HepG2 (cell line): ENCODE measurements around the gene BZW1. TPM values are rescaled to one million over a fixed set of nuclear protein-coding genes. Genes with fewer than 3 reads are reported as not detected.

Experiments
- ATAC-seq: fragments of 200-7000 bp; cut with Tn5 transposase; 3 replicates; pipeline ENCODE4 v1.9.1; 2020; ENCODE audit warnings: mild to moderate bottlenecking, moderate library complexity
- BruUV-seq: library from RNA; stranded (reverse); fragments of 400-500 nt; replicated peaks from 2 replicates; lab custom pipeline; 2021; lab: Mats Ljungman, UMichigan
- CTCF ChIA-PET: fragments of 300-600 bp; formaldehyde crosslinking; extraction: SDS; loops from one replicate; lab custom pipeline; 2021; ENCODE audit warnings: low total read pairs, inconsistent platforms, low intra/inter-chr PET ratio; lab: Yijun Ruan, JAX
- POLR2A ChIA-PET: fragments of 350-600 bp; sonication (Branson Sonifier 250); formaldehyde crosslinking; loops from one replicate; lab custom pipeline; 2020; ENCODE audit warnings: antibody characterized with exemption, inconsistent platforms; lab: Yijun Ruan, JAX
- DNase-seq: peaks from one replicate; pipeline ENCODE4 v3.0.0-alpha.2; 2015; ENCODE audit warnings: low spot score
- FAIRE-seq: peaks from 3 replicates; lab custom pipeline; 2011; peaks lifted over from hg19 to GRCh38; lab: Jason Lieb, UNC
- H2AFZ ChIP-seq: one replicate; pipeline ENCODE4 v1.6.1; 2011; ENCODE audit warnings: low read length, inconsistent platforms
- H3K27ac ChIP-seq: fragments of 300-600 bp; 3 replicates; pipeline ENCODE4 v1.8.0; 2011; ENCODE audit warnings: mixed run types, mild to moderate bottlenecking, mixed read lengths, low read length, inconsistent platforms; ENCODE audit not compliant: insufficient read depth; ENCODE audit errors: extremely low read length
- H3K27me3 ChIP-seq, 2 experiments: fragments of 200-600 bp in 1 of 2; 2 replicates in 1 of 2; 3 replicates in 1 of 2; pipeline versions ENCODE4 v1.6.0 to v1.8.0; 2011; ENCODE audit warnings: low read length in 2 of 2, mild to moderate bottlenecking in 2 of 2, moderate library complexity in 2 of 2, inconsistent platforms in 1 of 2; ENCODE audit not compliant: insufficient read depth in 2 of 2, control insufficient read depth in 1 of 2
- H3K36me3 ChIP-seq, 2 experiments: fragments of 200-600 bp in 1 of 2; replicated peaks in 1 of 2; 2 replicates in 1 of 2; 3 replicates in 1 of 2; pipeline versions ENCODE4 v1.5.1 to v1.8.0; 2011; ENCODE audit warnings: low read length in 2 of 2, inconsistent platforms in 1 of 2; ENCODE audit not compliant: insufficient read depth in 2 of 2, control insufficient read depth in 1 of 2
- H3K4me1 ChIP-seq: 2 replicates; pipeline ENCODE4 v1.5.1; 2012; ENCODE audit warnings: low read length, inconsistent platforms; ENCODE audit not compliant: insufficient read depth
- H3K4me2 ChIP-seq: 2 replicates; pipeline ENCODE4 v1.6.0; 2011; ENCODE audit warnings: low read depth, low read length, inconsistent platforms
- H3K4me3 ChIP-seq, 3 experiments: fragments of 200-600 bp in 1 of 3; sonication (generic), shearing (Covaris generic) in 1 of 3; replicated peaks in 1 of 3; 2 replicates each; pipeline ENCODE4 v1.5.1; 2011 to 2016; ENCODE audit warnings: low read length in 3 of 3, inconsistent platforms in 2 of 3, low read depth in 2 of 3, mild to moderate bottlenecking in 2 of 3, control low read depth in 1 of 3, mixed read lengths in 1 of 3; ENCODE audit not compliant: insufficient read depth in 1 of 3
- H3K79me2 ChIP-seq: one replicate; pipeline ENCODE4 v1.6.1; 2011; ENCODE audit warnings: low read length, inconsistent platforms; ENCODE audit not compliant: insufficient read depth
- H3K9ac ChIP-seq: 2 replicates; pipeline ENCODE4 v1.6.0; 2011; ENCODE audit warnings: mild to moderate bottlenecking, low read depth, low read length, inconsistent platforms; ENCODE audit not compliant: insufficient read depth
- H3K9me3 ChIP-seq: 2 replicates; pipeline ENCODE4 v1.5.1; 2012; ENCODE audit warnings: mild to moderate bottlenecking, low read length
- H4K20me1 ChIP-seq: 2 replicates; pipeline ENCODE4 v1.6.0; 2011; ENCODE audit warnings: inconsistent platforms, mild to moderate bottlenecking, low read length, moderate library complexity; ENCODE audit not compliant: insufficient read depth
- AGO2 ChIP-seq: fragments of 200-400 bp; formaldehyde crosslinking; optimal IDR thresholded peaks from 2 replicates; pipeline ENCODE3; 2017; ENCODE audit warnings: mild to moderate bottlenecking, low read depth, low read length, moderate library complexity
- ETV5 ChIP-seq: IDR thresholded peaks from 2 replicates; pipeline ENCODE4 v1.6.1; 2018; ENCODE audit warnings: missing biosample characterization, missing genetic modification reagents, inconsistent platforms, borderline replicate concordance
- HMGA1 ChIP-seq: sonication (generic); formaldehyde crosslinking; conservative IDR thresholded peaks from 2 replicates; pipeline ENCODE4 v1.4.0; 2020; ENCODE audit warnings: missing genetic modification reagents
- MXD4 ChIP-seq: IDR thresholded peaks from 2 replicates; pipeline ENCODE4 v1.6.1; 2016; ENCODE audit warnings: mild to moderate bottlenecking, missing biosample characterization, missing genetic modification reagents
- PAF1 ChIP-seq: IDR thresholded peaks from 2 replicates; pipeline ENCODE4 v1.6.1; 2016; ENCODE audit warnings: missing genetic modification reagents, missing compliant biosample characterization
- PHF20 ChIP-seq: sonication (generic); formaldehyde crosslinking; IDR thresholded peaks from 2 replicates; pipeline ENCODE4 v1.5.0; 2020; ENCODE audit warnings: mild to moderate bottlenecking, missing genetic modification reagents
- POLR2AphosphoS2 ChIP-seq: IDR thresholded peaks from 2 replicates; pipeline ENCODE4 v1.6.1; 2011; ENCODE audit warnings: low read depth, low read length, improper control_type of control experiment
- POLR2AphosphoS5 ChIP-seq: IDR thresholded peaks from 2 replicates; pipeline ENCODE4 v1.6.1; 2012; ENCODE audit warnings: low read depth, low read length
- RBFOX2 ChIP-seq: fragments of 200-400 bp; formaldehyde crosslinking; IDR thresholded peaks from 2 replicates; pipeline ENCODE4 v1.6.1; 2017; ENCODE audit warnings: low read depth, mild to moderate bottlenecking, low read length
- RBM22 ChIP-seq: fragments of 200-400 bp; formaldehyde crosslinking; optimal IDR thresholded peaks from 2 replicates; pipeline ENCODE3; 2017; ENCODE audit warnings: mild to moderate bottlenecking, low read length, moderate library complexity
- ZBTB7A ChIP-seq: sonication (generic); formaldehyde crosslinking; IDR thresholded peaks from 2 replicates; pipeline ENCODE4 v1.8.0; 2022; ENCODE audit warnings: mild to moderate bottlenecking, missing genetic modification reagents
- ZNF747 ChIP-seq: sonication (generic); formaldehyde crosslinking; IDR thresholded peaks from 2 replicates; pipeline ENCODE4 v1.8.1; 2023; ENCODE audit warnings: missing genetic modification reagents, mild to moderate bottlenecking, borderline replicate concordance
- ZNF761 ChIP-seq: sonication (generic); formaldehyde crosslinking; conservative IDR thresholded peaks from 2 replicates; pipeline ENCODE4 v1.4.0; 2020; ENCODE audit warnings: mild to moderate bottlenecking, missing genetic modification reagents
- ZNF850 ChIP-seq: sonication (generic); formaldehyde crosslinking; conservative IDR thresholded peaks from 2 replicates; pipeline ENCODE4 v1.9.0; 2021; ENCODE audit warnings: mild to moderate bottlenecking, missing genetic modification reagents
- WGBS: methylation state at CpG from one replicate; pipeline ENCODE4 v1.1.6; 2017; ENCODE audit warnings: low lambda C conversion rate; 5-methylcytosine and 5-hydroxymethylcytosine counted together
- in situ Hi-C: cut with HindIII; loops from 2 replicates; pipeline ENCODE4 v1.10.0; 2017; ENCODE audit warnings: low pct_unique_long_range_greater_than_20kb; ENCODE audit not compliant: extremely low pct_ligation_motif_present
- intact Hi-C: fragments of 100-400 bp; cut with micrococcal nuclease; formaldehyde crosslinking; loops from one replicate; pipeline ENCODE4 v1.10.0; 2022; ENCODE audit not compliant: unreplicated experiment
- polyA plus RNA-seq, 8 experiments: library from polyadenylated mRNA; depleted of rRNA in 3 of 8; stranded (reverse) in 7 of 8; unstranded in 1 of 8; fragments of >200 nt; fragmentation: Illumina TruSeq in 4 of 8; extraction: Trizol in 4 of 8; gene quantifications; 2 replicates each; pipeline versions ENCODE4 v1.2.1 to v1.2.3, GENCODE V29; 2011 to 2016; ENCODE audit warnings: low read depth in 4 of 8, missing spikeins in 1 of 8, mixed read lengths in 1 of 8; ENCODE audit not compliant: insufficient read depth in 1 of 8
- total RNA-seq, 5 experiments: library from RNA; depleted of rRNA; stranded (reverse); fragments of >200 nt; fragmentation: Illumina TruSeq; extraction: Trizol; gene quantifications; 2 replicates each; pipeline ENCODE4 v1.2.3, GENCODE V29; 2016; ENCODE audit warnings: low read depth in 1 of 5
- TF ChIP-seq, protein P1 (sequence below): sonication (generic); formaldehyde crosslinking; IDR thresholded peaks from 2 replicates; pipeline ENCODE4 v1.8.1; 2023; ENCODE audit warnings: mild to moderate bottlenecking, missing genetic modification reagents, borderline replicate concordance
- TF ChIP-seq, protein P2 (sequence below): sonication (generic); formaldehyde crosslinking; IDR thresholded peaks from 2 replicates; pipeline ENCODE4 v1.5.1; 2020; ENCODE audit warnings: mild to moderate bottlenecking, missing genetic modification reagents, moderate library complexity
- TF ChIP-seq, protein P3 (sequence below): sonication (generic); formaldehyde crosslinking; IDR thresholded peaks from 2 replicates; pipeline ENCODE4 v1.4.0; 2020; ENCODE audit warnings: missing genetic modification reagents, mild to moderate bottlenecking, borderline replicate concordance

BZW1 gene
- total and polyA plus RNA-seq, 2 of the 13 experiments (the other 11 are each of a cell fraction or from before 2014, with no cell fraction given): 106 to 384 TPM

DNA sequence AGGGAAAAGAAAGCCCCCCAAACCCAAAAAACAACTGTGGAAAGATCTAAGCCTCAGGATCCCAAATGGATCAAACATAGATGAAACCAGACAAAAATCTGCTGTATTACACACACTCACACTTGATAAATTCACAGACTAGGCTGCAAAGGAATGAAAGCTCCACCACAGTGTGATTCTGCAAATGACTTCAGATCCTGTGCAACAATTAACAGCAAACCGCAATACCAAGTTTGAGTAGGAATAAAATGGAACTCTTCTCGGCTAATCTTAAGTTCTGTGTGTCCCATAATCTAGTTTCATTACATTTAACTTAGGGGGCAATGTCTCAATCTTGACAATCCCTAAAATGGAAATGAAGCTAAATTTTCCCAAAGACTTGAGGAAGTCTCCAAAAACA lies 40.9 kb downstream of the BZW1 start:
- Histone ChIP-seq H3K9me3 (no peaks in the 10 kb centered on the region), H3K27me3 (no peaks in the 10 kb centered on the region), H3K4me2 (no peak overlapping the region), H3K27ac (no peak overlapping the region), H4K20me1 (peaks cover 37% of the 10 kb centered on the region), H2AFZ (no peak overlapping the region), H3K36me3 (peaks cover 19 to 60% of the 10 kb centered on the region in 2 experiments), H3K79me2 (peaks cover 15% of the 10 kb centered on the region), H3K4me3 (no peak overlapping the region), H3K4me1 (no peaks in the 10 kb centered on the region), H3K9ac (no peak overlapping the region)
- 97% methylated on average over 2 of the region's 2 CpGs for WGBS
- ChIA-PET CTCF (no interaction called here), POLR2A (interaction anchor here (1.9 to 2.3 kb wide), 2 partner anchors 8 to 11 kb away, joined by 8 to 14 read pairs; partner anchors contain the start of gene CLK1)
- intact Hi-C loops: no loop called here
- ATAC-seq: no peak
- in situ Hi-C loops: no loop called here
- TF ChIP-seq POLR2AphosphoS2 (peak; percentile 71), RBFOX2 (peak; percentile 62), PHF20 (no peak), ETV5 (CRISPR knock-in tag) (no peak), POLR2AphosphoS5 (peak; percentile 41), PAF1 (peak; percentile 62; the same call in 1 of the 2 replicates), RBM22 (peak; percentile 68)
- FAIRE-seq: no peak
- no peak for DNase-seq
- no TSS peak for BruUV-seq

- FAIRE-seq (no peak), DNase-seq (no peak), ATAC-seq (no peak)
- Histone ChIP-seq H3K27me3 (no peaks in the 10 kb centered on the region), H3K9ac (no peak overlapping the region), H3K9me3 (no peaks in the 10 kb centered on the region), H3K36me3 (peaks cover 26 to 89% of the 10 kb centered on the region in 2 experiments), H3K27ac (no peak overlapping the region), H3K4me3 (no peak overlapping the region), H4K20me1 (peaks cover 72% of the 10 kb centered on the region), H3K4me2 (no peak overlapping the region), H3K4me1 (peaks cover 31% of the 10 kb centered on the region), H3K79me2 (peaks cover 57% of the 10 kb centered on the region), H2AFZ (no peak overlapping the region)
- intact Hi-C loops: no loop called here
- ChIA-PET POLR2A (no interaction called here), CTCF (no interaction called here)
- WGBS: 98% methylated on average over 8 of the region's 8 CpGs
- in situ Hi-C loops: loop anchor here (5.0 kb wide), 1 partner anchor 35 kb away; no protein-coding TSS in a partner anchor
- no TSS peak for BruUV-seq
- TF ChIP-seq ZBTB7A (CRISPR knock-in tag): no peak
- TF ChIP-seq, protein P1, sequence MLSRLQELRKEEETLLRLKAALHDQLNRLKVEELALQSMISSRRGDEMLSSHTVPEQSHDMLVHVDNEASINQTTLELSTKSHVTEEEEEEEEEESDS: no peak
- peak; percentile 65; the same call in 1 of the 2 replicates for TF ChIP-seq RBFOX2
- TF ChIP-seq ZNF850: no peak
- peak; percentile 37 for TF ChIP-seq AGO2
- no peak for TF ChIP-seq HMGA1
- TF ChIP-seq, protein P2, sequence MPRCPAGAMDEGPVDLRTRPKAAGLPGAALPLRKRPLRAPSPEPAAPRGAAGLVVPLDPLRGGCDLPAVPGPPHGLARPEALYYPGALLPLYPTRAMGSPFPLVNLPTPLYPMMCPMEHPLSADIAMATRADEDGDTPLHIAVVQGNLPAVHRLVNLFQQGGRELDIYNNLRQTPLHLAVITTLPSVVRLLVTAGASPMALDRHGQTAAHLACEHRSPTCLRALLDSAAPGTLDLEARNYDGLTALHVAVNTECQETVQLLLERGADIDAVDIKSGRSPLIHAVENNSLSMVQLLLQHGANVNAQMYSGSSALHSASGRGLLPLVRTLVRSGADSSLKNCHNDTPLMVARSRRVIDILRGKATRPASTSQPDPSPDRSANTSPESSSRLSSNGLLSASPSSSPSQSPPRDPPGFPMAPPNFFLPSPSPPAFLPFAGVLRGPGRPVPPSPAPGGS (CRISPR knock-in tag): no peak
- TF ChIP-seq ZNF761 (CRISPR knock-in tag): no peak
- TF ChIP-seq MXD4 (CRISPR knock-in tag): no peak
- no peak for TF ChIP-seq ZNF747 (CRISPR knock-in tag)
- TF ChIP-seq, protein P3, sequence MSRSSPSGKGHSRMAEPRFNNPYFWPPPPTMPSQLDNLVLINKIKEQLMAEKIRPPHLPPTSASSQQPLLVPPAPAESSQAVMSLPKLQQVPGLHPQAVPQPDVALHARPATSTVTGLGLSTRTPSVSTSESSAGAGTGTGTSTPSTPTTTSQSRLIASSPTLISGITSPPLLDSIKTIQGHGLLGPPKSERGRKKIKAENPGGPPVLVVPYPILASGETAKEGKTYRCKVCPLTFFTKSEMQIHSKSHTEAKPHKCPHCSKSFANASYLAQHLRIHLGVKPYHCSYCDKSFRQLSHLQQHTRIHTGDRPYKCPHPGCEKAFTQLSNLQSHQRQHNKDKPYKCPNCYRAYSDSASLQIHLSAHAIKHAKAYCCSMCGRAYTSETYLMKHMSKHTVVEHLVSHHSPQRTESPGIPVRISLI (CRISPR knock-in tag): no peak
Measured at GRCh38 chr2:200856806-200857205, 45.1 kb downstream of the BZW1 start.
